Pancreas (tissue), 10 donors: ENCODE results near the gene DCTN4. TPM values are rescaled to one million over a fixed set of nuclear protein-coding genes. Genes with fewer than 3 reads are reported as not detected.

Experiments used
- ATAC-seq, 4 donors: fragments of 200-7000 bp; cut with Tn5 transposase; one replicate each; pipeline versions ENCODE4 v1.8.0 to v1.9.1; 2020; ENCODE audit warnings: mild to moderate bottlenecking in 4 of 4, moderate library complexity in 4 of 4
- DNase-seq, 6 donors: peaks; one replicate each; pipeline ENCODE4 v3.0.0-alpha.2; 2020
- FAIRE-seq: peaks from 2 replicates; lab custom pipeline; 2012; peaks lifted over from hg19 to GRCh38; lab: Jason Lieb, UNC
- H3K27ac ChIP-seq, 4 donors: fragments of 200-600 bp; sonication (generic); 1 replicate in 3 of 4; 2 replicates in 1 of 4; pipeline versions ENCODE4 v1.5.0 to v1.8.0; 2020
- H3K27me3 ChIP-seq, 4 donors: fragments of 200-600 bp; one replicate each; pipeline ENCODE4 v1.8.0; 2021
- H3K36me3 ChIP-seq, 3 donors: fragments of 200-600 bp; sonication (generic) in 1 of 3; one replicate each; pipeline versions ENCODE4 v1.5.0 to v1.8.0; 2020 to 2021
- H3K4me1 ChIP-seq, 3 donors: fragments of 200-600 bp; one replicate each; pipeline ENCODE4 v1.8.0; 2021
- H3K4me3 ChIP-seq, 4 donors: fragments of 200-600 bp; sonication (generic) in 2 of 4; one replicate each; pipeline versions ENCODE4 v1.5.0 to v1.8.0; 2020 to 2021
- H3K9me3 ChIP-seq, 4 donors: fragments of 200-600 bp; one replicate each; pipeline ENCODE4 v1.8.0; 2021
- WGBS, 2 donors: extraction: QIAGEN DNeasy Blood & Tissue Kit; methylation state at CpG; one replicate each; pipeline ENCODE4 v1.1.7; 2013; 5-methylcytosine and 5-hydroxymethylcytosine counted together
- intact Hi-C, 3 donors: fragments of 100-400 bp; cut with DNase I; formaldehyde crosslinking; loops; one replicate each; pipeline versions ENCODE4 v1.11.1 to v1.14.2; 2022
- polyA plus RNA-seq, 2 donors: library from polyadenylated mRNA; stranded (reverse); fragments of 200-250 nt; gene quantifications; one replicate each; pipeline ENCODE4 v1.2.3, GENCODE V29; 2013
- total RNA-seq, 6 donors: library from RNA; stranded (reverse); fragmentation: NEBNext Ultra II Directional in 4 of 6; extraction: Animal tissue kit (Norgen Biotek cat#: 25700) in 4 of 6; gene quantifications; one replicate each; pipeline versions ENCODE4 v1.2.1 to v1.2.4, GENCODE V29; 2021 to 2023
- TF ChIP-seq, protein P1 (sequence below), 4 donors: fragments of 200-600 bp; sonication (generic) in 3 of 4; IDR thresholded peaks; one replicate each; pipeline versions ENCODE4 v1.5.0 to v1.8.0; 2021; ENCODE audit warnings: antibody characterized with exemption in 4 of 4
- donor health status: healthy with polysubstance abuse.
- donor health status: DM: no; HTN: no; CAD: no; lungs with moderate emphysema.
- donor health status: DM: no; HTN: no; CAD: no.
- donor health status: control.
- donor health status: control.
- donor health status: Bipolar disorder and iron deficiency.
- donor health status: DM: yes; HTN: yes; CAD: no.
- donor health status: DM: no; HTN: no; CAD: no.
- donor health status: DM: no; HTN: no; CAD: no.
- donor health status: DM: yes; HTN: yes; CAD: no.

The DCTN4 gene
- total and polyA plus RNA-seq, 8 donors: 13.8 to 61.1 (median 45.1) TPM

DNA sequence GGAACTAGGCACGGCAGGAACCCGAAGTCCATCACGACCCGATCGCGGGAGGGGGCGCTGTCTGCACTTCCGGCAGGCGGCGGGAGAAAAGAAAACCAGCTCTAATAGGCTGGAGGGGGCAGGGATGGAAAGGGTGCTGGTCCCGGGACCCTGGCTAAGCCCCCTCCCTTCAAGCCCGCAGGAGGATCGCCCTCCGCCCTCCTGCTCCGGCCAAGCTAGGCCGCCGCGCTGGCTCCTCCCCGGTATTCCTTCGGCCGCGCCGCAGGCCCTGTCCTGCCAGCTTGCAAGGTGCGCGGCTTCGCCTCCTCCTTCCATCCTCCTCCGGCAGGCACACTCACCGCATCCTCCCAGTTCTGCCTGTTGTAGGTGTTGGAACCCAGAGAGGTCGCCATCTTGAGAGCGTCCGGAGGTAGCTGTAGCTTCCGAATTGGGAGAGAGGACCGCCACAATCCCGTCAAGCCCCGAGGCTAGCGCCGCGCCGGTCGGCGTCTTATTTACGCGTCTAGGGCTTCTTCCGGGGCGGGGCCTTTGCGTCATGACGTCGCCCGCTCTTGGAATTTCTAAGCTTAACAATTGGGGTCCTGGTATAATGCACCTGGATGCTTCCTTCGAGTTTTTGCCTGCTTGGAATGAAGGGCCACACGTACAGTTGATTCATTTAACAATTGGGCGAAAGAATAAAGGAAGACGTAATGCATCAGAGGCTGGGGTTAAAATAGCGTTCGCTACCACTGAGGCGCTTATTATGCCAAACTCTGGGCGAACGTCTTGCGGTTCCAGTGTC lies 58.0 kb downstream of the DCTN4 start, which contains the start of gene RBM22:
RBM22 (minus strand) TSS at position 469 of the 784 bp plus-strand sequence; CDS start at position 392, 77 bp downstream.
- Histone ChIP-seq H3K9me3 (no peaks in the 10 kb centered on the region), H3K27me3 (no peaks in the 10 kb centered on the region), H3K27ac (peak within 1 kb of the TSS; percentile 61 to 92 (median 88)), H3K4me3 (peak within 1 kb of the TSS; percentile 53 to 98 (median 76)), H3K4me1 (peaks cover 9 to 14% (median 11%) of the 10 kb centered on the region in 3 donors), H3K36me3 (peaks cover 0 to 28% (median 8%) of the 10 kb centered on the region in 3 donors)
- WGBS, 2 donors: 0% methylated on average over 58 to 59 of the region's 59 CpGs
- TF ChIP-seq, protein P1, sequence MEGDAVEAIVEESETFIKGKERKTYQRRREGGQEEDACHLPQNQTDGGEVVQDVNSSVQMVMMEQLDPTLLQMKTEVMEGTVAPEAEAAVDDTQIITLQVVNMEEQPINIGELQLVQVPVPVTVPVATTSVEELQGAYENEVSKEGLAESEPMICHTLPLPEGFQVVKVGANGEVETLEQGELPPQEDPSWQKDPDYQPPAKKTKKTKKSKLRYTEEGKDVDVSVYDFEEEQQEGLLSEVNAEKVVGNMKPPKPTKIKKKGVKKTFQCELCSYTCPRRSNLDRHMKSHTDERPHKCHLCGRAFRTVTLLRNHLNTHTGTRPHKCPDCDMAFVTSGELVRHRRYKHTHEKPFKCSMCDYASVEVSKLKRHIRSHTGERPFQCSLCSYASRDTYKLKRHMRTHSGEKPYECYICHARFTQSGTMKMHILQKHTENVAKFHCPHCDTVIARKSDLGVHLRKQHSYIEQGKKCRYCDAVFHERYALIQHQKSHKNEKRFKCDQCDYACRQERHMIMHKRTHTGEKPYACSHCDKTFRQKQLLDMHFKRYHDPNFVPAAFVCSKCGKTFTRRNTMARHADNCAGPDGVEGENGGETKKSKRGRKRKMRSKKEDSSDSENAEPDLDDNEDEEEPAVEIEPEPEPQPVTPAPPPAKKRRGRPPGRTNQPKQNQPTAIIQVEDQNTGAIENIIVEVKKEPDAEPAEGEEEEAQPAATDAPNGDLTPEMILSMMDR (IDR thresholded peaks at IDR 0.05): peak in 3 of 4 donors; percentile 20 to 54 (median 29)
- intact Hi-C loops: loop anchor here in 1 of 3 donors (10.0 kb wide), 1 partner anchor 144 kb away; the partner anchor contains the start of gene IRGM
- ATAC-seq (peak; percentile 99 to 100 (median 99)), FAIRE-seq (peak; percentile 67), DNase-seq (peak; percentile 87 to 96 (median 92))

DNA sequence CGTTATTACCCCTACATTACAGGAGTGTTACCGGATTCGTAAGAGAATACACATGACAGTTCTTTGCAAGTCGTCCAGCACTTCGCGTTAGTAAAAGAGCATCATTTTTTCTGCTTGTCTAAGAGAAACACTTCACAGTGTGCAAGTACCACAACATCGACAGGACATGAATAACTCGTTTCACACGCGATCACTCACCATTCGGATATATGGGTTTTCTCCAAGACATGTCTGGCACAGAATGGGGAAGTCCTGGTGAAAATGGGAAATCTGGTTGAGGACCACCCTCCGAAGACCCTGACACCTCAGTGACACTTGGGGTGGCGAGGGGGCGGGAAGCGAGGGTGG lies 58.6 kb downstream of the DCTN4 start:
- ATAC-seq (peak in 2 of 4 donors; percentile 10 to 18), DNase-seq (no peak), FAIRE-seq (no peak)
- peak overlapping the region; percentile 61 to 92 (median 88) for H3K27ac ChIP-seq
- peaks cover 0 to 33% (median 14%) of the 10 kb centered on the region in 3 donors for H3K36me3 ChIP-seq
- intact Hi-C loops: loop anchor here in 1 of 3 donors (10.0 kb wide), 1 partner anchor 145 kb away; the partner anchor contains the start of gene IRGM
- no peaks in the 10 kb centered on the region for H3K27me3 ChIP-seq
- H3K4me3 ChIP-seq: peak overlapping the region; percentile 53 to 98 (median 76)
- no peaks in the 10 kb centered on the region for H3K9me3 ChIP-seq
- H3K4me1 ChIP-seq: peaks cover 9 to 14% (median 11%) of the 10 kb centered on the region in 3 donors
- 0 to 1% methylated on average over 15 of the region's 15 CpGs for WGBS, 2 donors
- TF ChIP-seq, protein P1 (IDR thresholded peaks at IDR 0.05): no peak

DNA sequence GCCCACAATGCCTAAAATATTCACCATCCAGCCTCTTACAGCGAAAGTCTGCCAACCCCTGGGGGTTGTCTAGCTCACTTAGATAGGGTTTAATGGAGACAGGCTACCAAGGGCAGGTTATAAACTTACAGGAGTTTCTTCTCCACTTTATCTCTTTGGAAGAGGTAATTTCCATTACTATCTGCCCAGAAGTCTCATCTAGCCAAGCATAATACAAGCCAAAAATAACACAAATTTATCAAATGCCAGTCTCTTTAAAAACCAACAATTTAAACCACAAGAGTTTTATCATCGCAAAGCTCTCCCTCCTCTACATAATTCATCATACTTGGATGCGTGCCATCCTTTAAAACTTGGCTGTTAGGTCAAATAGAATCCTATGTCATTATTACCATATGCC lies 64.2 kb downstream of the DCTN4 start:
- TF ChIP-seq, protein P1 (IDR thresholded peaks at IDR 0.05): no peak
- Histone ChIP-seq H3K36me3 (peaks cover 5 to 78% (median 56%) of the 10 kb centered on the region in 3 donors), H3K27me3 (no peaks in the 10 kb centered on the region), H3K4me3 (no peak overlapping the region), H3K27ac (no peak overlapping the region), H3K9me3 (no peaks in the 10 kb centered on the region), H3K4me1 (peaks cover 6 to 8% (median 7%) of the 10 kb centered on the region in 3 donors)
- 89% methylated on average over 3 of the region's 3 CpGs for WGBS, 2 donors
- ATAC-seq (no peak), FAIRE-seq (no peak), DNase-seq (no peak)
- intact Hi-C loops: no loop called here

DNA sequence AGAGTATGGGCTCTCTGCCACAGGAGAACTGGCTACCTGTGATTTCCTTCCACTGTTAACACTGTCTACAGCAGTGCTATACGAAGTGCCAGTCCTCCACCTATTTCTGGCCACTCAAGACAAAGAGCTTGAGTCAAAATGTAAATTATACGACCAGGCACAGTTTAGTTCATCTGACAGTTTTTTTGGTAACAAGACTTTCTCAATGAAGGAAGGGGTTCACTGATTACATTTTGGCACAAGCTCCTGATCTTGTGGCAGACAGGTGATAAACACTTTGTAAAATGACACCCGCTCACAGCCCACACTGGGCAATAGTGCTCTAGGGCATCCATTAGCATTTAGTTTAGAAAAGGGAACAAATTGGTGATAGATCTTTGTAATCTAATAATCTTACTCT lies 66.5 kb downstream of the DCTN4 start:
- TF ChIP-seq, protein P1 (IDR thresholded peaks at IDR 0.05): no peak
- ATAC-seq (no peak), DNase-seq (no peak), FAIRE-seq (no peak)
- Histone ChIP-seq H3K9me3 (no peaks in the 10 kb centered on the region), H3K4me3 (no peak overlapping the region), H3K27ac (no peak overlapping the region), H3K27me3 (no peaks in the 10 kb centered on the region), H3K36me3 (peaks cover 5 to 65% (median 56%) of the 10 kb centered on the region in 3 donors), H3K4me1 (no peaks in the 10 kb centered on the region)
- intact Hi-C loops: no loop called here
- WGBS, 2 donors: 88 to 90% methylated on average over 3 of the region's 3 CpGs
